Superior temporal gyrus (tissue), 1 donor: Measurements from ENCODE around the gene B3GALT5.

Experiments used
- DNase-seq: peaks from one replicate; pipeline ENCODE4 v3.0.0-alpha.2; 2016; ENCODE audit errors: extremely low spot score

The B3GALT5 gene

DNA sequence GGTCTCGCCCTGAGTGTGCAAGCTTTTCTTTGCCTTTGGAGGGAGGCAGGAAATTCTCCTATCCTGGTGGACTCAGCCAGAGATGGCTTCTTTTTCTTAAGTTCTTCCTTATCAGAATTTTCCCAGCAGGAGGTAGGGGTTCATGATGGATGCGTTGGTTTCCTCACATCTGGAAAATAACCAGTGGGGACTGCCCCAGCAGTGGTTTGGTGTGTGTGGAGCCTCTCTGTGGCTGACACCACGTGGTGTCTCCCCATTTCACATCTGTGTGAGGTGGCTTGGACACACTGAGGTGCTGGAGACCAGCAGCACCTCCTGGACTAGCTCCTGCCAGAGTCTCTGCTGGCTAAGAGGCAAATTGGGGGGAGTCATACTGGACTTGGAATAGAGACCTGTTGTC, 32.6 kb downstream of the B3GALT5 start:
- DNase-seq, result no peak

DNA sequence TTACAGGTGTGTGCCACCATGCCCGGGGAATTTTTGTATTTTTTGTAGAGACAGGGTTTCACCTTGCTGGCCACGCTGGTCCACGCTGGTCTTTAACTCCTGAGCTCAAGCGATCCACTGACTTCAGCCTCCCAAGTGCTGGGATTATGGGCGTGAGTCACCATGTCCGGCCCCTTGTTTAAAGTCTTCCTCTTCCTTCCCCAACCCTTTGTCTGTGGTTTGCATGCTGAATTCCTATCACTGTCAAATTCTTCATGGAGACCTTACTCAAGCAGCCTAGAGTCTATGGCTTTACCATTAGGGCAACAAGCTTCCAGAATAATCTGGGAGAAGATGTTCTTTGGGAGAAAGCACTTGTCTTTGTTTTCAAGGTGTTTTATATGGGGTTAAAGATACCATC, 34.7 kb downstream of the B3GALT5 start:
- DNase-seq, result no peak

DNA sequence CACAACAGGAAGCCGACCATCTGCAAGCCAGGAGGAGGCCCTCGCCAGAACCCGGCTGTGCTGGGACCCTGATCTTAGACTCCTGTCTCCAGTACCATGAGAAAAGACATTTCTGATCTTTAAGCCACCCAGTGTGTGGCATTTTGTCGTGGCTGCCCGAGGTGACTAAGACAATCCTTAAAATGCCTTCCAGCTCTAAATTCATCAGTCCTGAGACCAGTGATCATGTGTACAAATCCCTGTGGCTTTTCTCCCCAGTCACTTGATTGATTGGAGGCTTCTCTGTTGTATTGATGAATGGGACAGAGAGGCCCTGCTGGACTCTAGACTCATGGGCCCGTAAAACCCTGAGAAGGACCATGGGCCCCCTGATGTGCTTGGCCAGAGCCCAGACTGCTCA, 36.1 kb downstream of the B3GALT5 start:
- no peak for DNase-seq

DNA sequence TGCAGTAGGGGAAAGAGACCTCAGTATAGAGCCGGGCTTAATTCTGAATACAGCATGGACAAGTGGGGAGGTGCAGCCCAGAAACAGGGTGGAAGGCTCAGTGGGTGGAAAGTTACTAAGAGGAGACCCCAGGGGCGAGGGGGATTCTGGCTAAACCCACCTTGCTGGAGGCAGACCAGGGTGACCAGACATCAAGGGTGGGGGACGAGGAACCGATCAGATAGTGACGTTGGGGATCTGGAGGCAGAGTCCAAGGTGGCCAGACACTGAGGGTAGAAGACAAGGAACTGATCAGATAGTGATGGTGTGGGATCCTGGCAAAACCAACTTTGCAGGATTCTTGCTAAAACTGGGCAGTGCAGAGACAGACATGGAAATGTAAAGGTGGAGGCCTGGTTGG, 36.8 kb downstream of the B3GALT5 start:
- no peak for DNase-seq

DNA sequence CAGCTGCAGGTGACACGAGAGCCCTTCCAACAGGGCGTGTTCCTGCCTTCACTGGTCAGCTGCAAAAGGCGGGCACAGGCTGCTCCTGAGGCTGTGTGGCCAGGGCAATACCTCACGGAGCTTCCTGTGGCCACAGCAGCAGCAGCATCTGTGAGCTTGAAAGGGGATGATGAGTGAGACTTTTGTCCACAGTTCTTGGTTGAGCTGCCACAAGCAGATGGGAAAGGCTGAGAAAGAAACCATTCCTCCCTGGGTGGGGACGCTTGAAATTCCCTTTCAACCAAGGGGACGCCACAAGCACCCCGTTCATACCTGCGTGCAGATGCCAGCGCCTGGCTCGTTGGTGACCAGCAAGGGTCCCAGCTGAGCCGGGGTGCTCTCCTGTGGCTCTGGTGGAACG, 37.6 kb downstream of the B3GALT5 start:
- no peak for DNase-seq

DNA sequence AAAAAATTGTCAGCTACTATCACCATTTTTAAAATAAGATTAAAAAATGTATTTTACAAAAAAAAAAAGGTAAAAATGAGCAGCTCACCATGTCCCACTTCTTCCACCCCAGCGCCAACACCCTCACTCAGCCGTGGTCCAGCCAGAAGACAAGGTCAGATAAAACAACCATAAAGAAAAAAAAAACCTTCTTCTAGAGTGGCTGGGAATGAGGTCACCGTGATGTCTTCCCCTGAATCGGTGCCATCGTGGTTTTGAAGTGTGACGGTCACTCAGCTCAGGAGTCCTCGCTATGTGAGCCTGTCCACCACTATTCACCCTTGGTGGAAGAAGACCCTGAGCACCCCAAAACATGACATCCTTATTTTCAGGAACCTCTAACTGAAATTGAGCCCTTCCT, 38.1 kb downstream of the B3GALT5 start:
- DNase-seq, result no peak

DNA sequence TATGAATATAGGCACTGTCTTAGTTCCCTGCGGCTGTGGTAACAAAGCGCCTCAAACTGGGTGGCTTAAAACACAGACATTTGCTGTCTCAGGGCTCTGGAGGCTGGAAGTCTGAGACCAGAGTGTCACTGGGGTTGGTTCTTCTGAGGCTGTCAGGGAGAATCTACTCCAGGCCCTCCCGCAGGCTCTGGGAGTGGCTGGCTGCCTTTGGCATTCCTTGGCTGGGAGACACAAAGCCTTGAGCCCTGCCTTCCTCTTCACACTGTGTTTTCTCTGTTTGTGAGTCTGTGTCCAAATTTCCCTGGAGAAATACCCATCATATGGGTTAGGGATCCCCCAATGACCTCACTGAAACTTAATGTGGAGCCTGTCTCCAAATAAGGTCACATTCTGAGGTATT, 38.5 kb downstream of the B3GALT5 start:
- DNase-seq, result no peak

DNA sequence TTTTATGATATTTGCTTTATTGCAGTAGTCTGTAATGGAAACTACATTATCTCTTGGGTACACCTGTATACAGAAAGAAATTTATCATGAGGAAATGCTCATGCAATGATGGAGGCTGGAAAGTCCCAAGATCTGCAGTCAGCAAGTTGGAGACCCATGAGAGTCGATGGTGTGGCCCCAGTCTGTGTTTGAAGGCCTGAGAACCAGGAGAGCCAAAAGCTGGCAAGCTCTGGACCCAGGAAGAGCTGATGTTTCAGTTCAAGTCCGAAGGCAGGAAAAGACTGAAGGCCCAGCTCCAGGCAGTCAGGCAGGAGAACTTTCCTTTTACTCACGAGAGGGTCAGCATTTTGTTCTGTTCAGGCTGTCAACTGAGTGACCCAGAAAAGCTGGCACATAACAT, 42.2 kb downstream of the B3GALT5 start:
- no peak for DNase-seq

DNA sequence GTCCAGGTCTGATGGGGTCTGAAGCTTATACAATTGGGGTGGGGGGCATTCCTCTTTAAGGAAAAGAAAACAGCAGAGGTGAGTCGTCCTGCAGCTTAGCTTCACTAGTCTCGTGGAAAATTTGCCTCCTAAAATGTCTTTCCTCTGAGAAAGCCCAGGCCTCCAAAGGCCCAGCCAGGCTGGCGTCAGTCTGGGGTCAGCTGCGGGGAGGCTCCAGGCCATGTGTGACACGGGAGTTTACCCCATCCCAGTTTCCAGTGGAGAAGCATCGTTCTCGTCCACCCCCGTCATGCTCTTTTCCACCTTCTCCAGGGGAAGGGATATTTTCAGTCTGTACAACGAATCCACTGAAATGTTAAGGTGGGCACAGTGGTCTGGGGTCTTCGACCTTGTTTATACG, 42.8 kb downstream of the B3GALT5 start:
- no peak for DNase-seq

DNA sequence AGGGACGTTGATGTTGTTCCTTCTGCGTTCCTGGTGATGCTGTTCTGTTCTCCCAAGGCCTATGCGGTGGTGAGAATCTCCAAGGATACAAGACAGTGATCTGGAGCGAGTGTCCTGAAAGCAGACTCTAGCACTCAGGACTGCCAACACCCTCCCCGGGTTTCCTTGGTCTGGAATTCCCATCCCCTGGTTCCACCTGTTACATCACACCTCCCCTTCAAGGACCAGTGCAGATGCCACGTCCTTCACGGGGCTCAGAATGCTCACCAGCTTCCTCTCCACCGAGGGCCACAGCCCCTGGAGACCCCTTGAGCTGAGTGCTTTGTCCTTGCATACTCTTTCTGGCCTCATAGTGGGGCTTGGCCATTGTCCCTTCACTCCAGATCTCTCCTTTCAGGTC, 43.5 kb downstream of the B3GALT5 start:
- no peak for DNase-seq

DNA sequence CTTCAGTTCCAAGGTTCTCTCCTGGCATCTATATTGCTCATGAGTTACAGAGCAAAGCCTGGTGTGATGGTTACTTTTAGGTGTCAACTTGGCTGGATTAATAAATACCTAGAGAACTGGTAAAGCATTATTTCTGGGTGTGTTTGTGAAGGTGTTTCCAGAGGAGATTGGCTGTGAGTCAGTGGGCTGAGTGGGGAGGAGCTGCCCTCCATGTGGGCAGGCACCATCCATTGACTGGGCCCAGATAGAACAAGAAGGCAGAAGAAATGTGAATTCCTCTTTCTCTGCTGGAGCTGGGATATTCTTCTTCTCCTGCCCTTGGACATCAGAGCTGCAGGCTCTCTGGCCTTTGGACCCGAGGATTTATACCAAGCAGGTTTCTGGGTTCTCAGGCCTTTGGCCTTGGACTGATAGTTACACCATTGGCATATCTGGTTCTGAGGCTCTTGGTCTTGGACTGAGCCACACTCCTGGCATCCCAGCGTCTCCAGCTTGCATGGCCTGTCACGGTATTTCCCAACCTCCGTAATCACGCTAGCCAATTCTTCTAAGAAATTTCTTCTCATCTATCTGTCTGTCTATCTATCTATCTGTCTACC, 44.5 kb downstream of the B3GALT5 start:
- no peak for DNase-seq

DNA sequence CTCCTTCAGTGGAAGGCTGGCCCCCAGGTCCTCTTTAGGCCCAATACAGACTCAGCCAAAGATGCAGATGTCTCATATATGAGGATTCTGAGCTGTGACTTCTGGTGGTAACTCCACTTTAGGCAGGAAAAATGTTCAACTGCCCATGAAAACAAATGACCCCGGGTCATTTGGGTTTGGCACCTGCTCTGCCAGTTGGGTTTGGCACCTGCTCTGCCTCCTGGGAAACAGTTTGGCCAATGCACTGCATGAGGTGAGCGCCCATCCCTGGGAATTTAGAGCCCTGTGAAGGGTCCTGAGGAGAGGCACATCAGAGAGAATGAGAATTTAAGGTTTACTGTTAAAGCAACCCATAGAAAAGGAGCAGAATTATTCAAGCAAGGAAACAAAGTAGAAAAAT, 45.3 kb downstream of the B3GALT5 start:
- DNase-seq, result no peak

DNA sequence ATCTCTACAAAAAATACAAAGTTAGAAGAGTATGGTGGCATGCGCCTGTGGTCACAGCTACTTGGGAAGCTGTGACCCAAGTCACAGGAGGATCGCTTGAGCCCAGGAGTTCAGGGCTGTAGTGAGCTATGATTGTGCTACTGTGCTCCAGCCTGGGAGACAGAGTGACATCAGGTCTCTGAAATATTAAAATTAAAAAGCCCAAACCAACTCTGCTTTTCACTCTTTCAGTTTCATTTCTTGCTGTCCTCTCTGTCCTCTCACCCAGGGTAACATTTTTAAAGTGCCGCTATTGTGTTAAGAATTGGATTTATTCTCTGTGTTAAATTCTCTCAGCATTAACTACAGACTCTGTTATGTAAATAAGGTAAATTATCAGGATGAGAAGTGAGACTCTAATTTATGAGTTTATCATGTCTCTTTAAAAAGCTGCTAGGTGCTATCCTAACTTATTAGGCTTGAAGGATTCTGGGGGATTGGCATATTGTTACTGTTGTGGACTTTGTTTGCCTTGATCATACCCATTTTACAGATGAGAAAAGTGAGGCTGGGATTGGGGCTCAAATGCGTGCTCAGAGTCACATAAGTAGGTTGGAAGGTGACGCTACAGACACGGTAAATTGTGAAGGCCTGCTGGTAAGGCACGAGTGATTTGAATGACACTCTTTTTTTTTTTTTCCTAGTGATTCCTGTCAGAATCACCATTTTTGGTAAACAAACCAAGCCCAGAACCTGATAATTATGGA, 46.5 kb downstream of the B3GALT5 start:
- DNase-seq, result no peak

DNA sequence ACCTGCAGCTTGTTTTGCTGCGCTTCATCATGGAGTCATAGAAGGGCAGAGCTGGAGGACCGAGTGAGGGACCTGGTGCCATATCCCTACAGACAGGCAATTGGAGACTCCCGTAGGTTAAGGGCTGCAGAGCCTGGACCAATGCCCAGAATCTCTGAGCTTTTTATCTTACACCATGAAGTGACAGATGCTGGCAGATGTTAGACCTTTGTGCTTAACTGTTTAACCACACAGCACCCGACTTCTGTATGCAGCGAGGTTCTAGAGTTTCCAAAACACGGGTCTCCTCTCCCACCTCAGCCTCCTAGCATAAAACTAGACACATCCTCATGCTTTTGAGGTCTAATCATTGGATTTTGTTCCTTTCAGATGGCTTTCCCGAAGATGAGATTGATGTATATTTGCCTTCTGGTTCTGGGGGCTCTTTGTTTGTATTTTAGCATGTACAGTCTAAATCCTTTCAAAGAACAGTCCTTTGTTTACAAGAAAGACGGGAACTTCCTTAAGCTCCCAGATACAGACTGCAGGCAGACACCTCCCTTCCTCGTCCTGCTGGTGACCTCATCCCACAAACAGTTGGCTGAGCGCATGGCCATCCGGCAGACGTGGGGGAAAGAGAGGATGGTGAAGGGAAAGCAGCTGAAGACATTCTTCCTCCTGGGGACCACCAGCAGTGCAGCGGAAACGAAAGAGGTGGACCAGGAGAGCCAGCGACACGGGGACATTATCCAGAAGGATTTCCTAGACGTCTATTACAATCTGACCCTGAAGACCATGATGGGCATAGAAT, 47.6 kb downstream of the B3GALT5 start:
- DNase-seq, result no peak

DNA sequence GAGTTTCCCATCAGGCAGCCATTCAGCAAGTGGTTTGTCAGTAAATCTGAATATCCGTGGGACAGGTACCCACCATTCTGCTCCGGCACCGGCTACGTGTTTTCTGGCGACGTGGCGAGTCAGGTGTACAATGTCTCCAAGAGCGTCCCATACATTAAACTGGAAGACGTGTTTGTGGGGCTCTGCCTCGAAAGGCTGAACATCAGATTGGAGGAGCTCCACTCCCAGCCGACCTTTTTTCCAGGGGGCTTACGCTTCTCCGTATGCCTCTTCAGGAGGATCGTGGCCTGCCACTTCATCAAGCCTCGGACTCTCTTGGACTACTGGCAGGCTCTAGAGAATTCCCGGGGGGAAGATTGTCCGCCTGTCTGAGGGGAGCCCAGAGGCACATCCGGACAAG, 48.4 kb downstream of the B3GALT5 start:
- DNase-seq, result no peak

DNA sequence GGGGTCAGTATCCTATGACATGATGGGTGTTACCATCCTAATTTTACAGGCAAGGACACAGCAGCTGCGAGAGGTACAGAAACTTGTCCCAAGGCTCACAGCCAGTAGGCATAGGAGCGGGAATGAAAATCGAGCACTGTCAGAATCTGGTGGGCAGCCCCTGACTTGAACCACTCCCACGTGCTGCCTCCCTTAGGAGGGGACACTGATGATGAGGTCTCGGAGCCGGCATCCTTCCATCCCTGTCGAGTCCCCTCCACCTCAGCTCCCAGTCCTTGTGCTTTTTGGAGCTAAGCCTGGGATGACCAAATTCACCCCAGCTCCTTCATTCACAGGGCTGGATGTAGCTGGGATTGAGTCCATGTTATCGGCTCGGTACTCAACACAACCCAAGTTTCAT, 49.0 kb downstream of the B3GALT5 start:
- no peak for DNase-seq

DNA sequence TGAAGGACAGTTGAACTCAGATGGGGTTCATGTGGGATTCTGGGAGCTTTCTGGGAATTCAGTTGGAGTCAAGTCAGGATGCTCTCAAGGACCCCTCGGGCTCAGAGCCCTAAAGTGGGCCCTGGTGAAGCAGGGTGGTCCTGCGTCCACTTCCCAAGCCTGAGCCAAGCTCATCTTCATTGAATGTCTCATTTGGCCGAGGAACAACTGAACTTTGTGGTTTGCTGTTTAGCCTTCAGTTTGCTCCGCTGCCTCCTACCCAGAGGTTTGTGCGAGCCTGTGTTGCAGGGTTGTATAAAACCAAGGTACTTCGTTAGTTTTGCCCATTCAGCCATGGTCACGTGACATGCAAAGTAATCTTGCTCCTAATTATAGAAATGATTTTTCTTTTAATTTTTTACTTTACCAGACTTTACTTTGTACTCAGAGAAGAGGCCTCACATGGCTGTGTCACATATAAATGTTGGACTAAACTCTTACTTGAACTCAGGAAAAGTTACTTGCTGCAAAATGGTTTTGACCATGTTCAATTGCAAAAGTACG, 49.7 kb downstream of the B3GALT5 start:
- DNase-seq, result no peak

DNA sequence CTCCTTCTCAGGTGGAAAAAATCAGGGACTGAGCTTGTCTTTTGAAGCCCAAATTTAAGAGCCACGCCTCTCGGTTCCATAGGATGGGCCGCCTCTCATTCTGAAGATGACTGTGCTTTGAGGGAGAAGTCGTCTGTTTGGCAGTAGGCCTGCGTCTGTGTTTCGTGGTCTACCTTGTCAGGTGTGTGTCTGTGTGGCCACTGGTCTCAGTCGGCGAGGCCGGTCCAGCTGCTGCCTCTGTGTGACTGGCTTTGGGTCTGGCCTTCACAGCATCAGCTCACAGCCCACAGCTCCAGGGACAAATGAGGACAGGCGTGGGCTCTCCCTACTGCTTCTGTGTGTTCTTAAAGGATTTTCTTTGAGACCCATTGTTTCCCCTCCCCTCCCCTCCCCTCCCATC, 50.3 kb downstream of the B3GALT5 start:
- no peak for DNase-seq

DNA sequence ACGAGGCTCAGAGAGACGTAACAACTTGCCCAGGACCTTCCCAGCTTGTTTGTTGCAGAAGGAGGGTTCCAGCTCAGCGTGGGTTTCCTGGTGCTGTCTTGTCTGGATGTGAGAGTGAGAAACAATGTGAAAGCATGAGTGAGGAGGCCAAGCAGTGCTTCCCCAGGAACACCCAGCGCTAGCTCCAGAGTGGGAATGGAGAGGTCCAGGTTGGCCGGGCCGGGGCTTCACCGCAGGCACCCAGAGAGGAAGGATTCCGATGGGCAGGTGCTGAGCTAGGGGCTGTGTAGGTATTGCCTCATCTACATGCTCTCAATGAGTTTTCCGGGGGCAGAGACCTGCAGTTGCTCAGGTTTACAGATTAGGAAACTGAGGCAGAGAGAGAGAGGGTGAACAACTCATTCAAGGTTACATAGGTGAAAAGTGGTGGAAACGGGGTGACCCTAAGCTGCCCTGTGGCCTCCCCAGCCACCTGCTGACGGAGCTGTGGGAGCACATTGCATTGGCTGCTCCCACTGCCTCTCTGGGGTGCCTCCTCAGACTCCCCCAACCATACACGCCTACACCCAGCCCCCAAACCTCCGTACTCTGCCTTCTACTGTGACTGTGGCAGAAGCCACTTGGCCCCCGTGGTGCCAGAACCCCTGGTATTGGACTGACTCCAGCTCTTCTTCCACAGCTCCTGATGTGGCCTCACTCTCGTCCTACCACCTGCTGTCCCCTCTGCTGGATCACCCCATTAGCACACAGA, 51.2 kb downstream of the B3GALT5 start:
- no peak for DNase-seq

DNA sequence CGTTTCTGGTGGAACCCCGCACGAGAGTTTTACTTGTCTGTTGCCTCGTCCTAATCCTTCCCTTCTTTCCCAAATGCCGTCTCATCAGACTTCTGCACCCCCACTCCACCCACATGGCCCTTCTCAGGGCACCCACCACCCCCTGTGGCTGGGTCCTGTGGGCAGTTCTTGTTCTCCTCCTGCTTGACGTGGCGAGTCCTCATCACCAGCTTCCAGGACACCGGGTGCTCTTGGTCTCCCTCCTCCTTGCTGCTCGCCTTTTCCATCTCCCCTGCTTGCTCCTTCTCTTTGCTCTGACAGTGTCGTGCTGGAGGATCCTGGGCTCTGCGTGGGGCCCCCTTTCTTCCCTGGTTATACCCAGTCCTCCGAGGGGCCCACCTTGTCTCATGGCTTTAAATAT, 51.8 kb downstream of the B3GALT5 start:
- no peak for DNase-seq

DNA sequence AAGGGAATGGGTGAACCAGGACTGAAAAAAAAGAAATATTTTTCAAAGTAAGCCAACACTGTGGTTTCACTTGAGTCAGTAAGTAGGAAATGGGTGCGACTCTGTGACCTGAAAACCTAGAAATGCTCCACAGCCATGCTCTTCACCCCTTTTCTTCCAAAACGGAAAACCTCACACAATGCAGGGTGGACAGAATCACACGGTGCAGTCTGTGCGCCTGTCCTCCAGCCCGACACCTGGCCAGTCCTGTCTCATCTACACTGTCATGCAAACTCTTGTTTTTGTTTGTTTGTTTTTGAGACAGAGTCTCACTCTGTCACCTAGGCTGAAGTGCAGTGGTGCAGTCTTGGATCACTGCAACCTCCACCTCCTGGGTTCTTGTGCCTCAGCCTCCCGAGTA, 53.3 kb downstream of the B3GALT5 start:
- no peak for DNase-seq

DNA sequence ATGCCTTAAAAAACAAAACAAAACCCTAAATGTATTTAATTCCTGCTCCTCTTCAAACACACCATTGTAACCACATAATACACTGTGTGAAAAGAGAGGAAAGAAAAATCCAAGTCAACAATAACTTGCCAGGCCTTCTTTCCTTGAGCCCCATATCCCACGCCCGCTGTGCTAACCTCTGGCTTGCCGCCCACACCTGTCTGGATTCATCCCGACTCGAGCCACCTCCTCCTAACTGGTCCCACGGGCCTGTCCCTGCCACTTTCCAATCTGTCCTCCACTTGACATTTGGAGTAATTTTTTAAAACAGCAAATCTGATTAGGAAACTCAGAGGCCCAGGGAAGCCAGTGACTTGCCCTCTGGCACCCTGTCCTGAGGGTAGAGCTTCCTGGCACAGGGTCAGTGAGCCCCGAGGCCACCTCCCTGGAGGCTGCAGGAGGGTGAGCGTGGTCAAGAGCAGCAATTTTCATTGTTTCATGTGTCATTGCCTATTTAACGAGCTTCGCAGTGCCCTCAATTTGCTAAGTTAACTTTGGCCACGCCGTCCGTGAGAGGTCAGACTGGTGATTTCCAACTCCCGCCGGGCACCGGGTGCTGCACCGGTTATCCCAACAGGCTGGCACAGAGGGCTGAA, 54.1 kb downstream of the B3GALT5 start:
- DNase-seq, result no peak
